Adrenal gland (tissue), 12 donors: Measurements from ENCODE around the gene CAMTA1. TPM values are rescaled to one million over a fixed set of nuclear protein-coding genes. Genes with fewer than 3 reads are reported as not detected.

Experiments
- DNase-seq, 7 donors: peaks; one replicate each; pipeline ENCODE4 v3.0.0-alpha.2; 2019 to 2020
- H3K27ac ChIP-seq, 5 donors: fragments of 200-600 bp; sonication (generic) in 4 of 5; 1 replicate in 3 of 5; 2 replicates in 2 of 5; pipeline versions ENCODE4 v1.5.1 to v1.8.0; 2016 to 2020; ENCODE audit warnings: mild to moderate bottlenecking in 1 of 5
- H3K27me3 ChIP-seq: fragments of 200-600 bp; 2 replicates; pipeline ENCODE4 v1.8.0; 2021
- H3K36me3 ChIP-seq, 2 donors: fragments of 200-600 bp; replicated peaks in 1 of 2; 1 replicate in 1 of 2; 2 replicates in 1 of 2; pipeline versions ENCODE4 v1.5.1 to v1.8.0; 2018 to 2022
- H3K4me1 ChIP-seq, 2 donors: fragments of 200-600 bp; replicated peaks in 1 of 2; 1 replicate in 1 of 2; 2 replicates in 1 of 2; pipeline versions ENCODE4 v1.5.1 to v1.8.0; 2018 to 2021
- H3K4me3 ChIP-seq, 4 donors: fragments of 200-600 bp; sonication (generic) in 3 of 4; one replicate each; pipeline ENCODE4 v1.5.1; 2016 to 2018
- H3K9me3 ChIP-seq, 3 donors: fragments of 200-600 bp; sonication (generic) in 1 of 3; replicated peaks in 1 of 3; 1 replicate in 2 of 3; 2 replicates in 1 of 3; pipeline versions ENCODE4 v1.5.1 to v1.8.0; 2016 to 2021
- POLR2A ChIP-seq, 2 donors: fragments of 450-650 bp; IDR thresholded peaks; one replicate each; pipeline ENCODE4 v1.6.1; 2017; ENCODE audit warnings: antibody characterized with exemption in 2 of 2, mild to moderate bottlenecking in 2 of 2, moderate library complexity in 1 of 2
- WGBS, 4 donors: extraction: QIAGEN DNeasy Blood & Tissue Kit in 2 of 4; methylation state at CpG; one replicate each; pipeline versions ENCODE4 v1.1.5 to v1.1.7; 2013 to 2017; 5-methylcytosine and 5-hydroxymethylcytosine counted together
- intact Hi-C, 2 donors: fragments of 100-400 bp; cut with DNase I; formaldehyde crosslinking; loops; one replicate each; pipeline versions ENCODE4 v1.14.1 to v1.15.0; 2022 to 2023
- polyA plus RNA-seq, 3 donors: library from polyadenylated mRNA; stranded (reverse); fragments of 200-250 nt in 2 of 3; fragments of 350-450 nt in 1 of 3; fragmentation: Illumina TruSeq in 1 of 3; extraction: RNeasy Lipid Tissue Mini Kit (QIAGEN cat#74804) in 1 of 3; gene quantifications; one replicate each; pipeline ENCODE4 v1.2.3, GENCODE V29; 2013 to 2014
- total RNA-seq, 9 donors: library from RNA; depleted of rRNA in 4 of 9; stranded (reverse); fragments of >200 nt in 4 of 9; fragments of 120-200 nt in 1 of 9; fragmentation: NEBNext Ultra II Directional in 1 of 9; extraction: Animal tissue kit (Norgen Biotek cat#: 25700) in 1 of 9; gene quantifications; one replicate each; pipeline versions ENCODE4 v1.1.0 to v1.2.4, GENCODE V29; 2013 to 2023
- TF ChIP-seq, protein P1 (sequence below), 6 experiments: fragments of 450-650 bp in 4 of 6; fragments of 200-600 bp in 2 of 6; sonication (generic) in 1 of 6; IDR thresholded peaks; 1 replicate in 5 of 6; 2 replicates in 1 of 6; pipeline versions ENCODE4 v1.5.1 to v1.8.0; 2016 to 2021; ENCODE audit warnings: antibody characterized with exemption in 6 of 6, mild to moderate bottlenecking in 2 of 6, moderate library complexity in 1 of 6
- donor health status: healthy with polysubstance abuse.
- donor health status: Bipolar disorder and iron deficiency.
- donor health status: DM: yes; HTN: yes; CAD: no.
- donor health status: DM: no; HTN: no; CAD: no.
- donor health status: DM: no; HTN: no; CAD: no.
- donor health status: DM: yes; HTN: yes; CAD: no.

CAMTA1 gene
- total and polyA plus RNA-seq, 12 donors = 62.9 to 141 (median 96.9) TPM

DNA sequence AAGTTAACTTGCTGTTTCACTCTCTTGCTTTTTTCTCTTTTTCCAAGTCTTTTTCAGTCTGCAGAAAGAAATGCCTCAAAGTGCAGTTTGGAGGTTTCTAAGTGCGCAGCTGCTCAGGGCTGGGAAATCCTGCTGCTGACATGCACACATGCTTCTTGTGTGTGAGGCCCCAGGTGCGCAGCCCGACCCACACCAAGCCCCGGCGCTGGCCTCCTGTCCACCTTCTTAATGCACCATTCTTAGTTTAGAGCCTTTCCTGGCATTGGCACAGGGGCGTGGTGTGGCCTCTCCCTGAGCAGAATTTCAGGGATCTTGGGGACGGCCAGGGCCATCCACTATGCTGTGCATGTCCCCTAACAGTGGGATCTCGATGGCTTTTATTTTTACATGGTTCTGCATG is 315.2 kb downstream of the CAMTA1 start:
- Histone ChIP-seq H3K27me3 (no peaks in the 10 kb centered on the region), H3K27ac (no peak overlapping the region), H3K4me3 (no peak overlapping the region), H3K4me1 (no peaks in the 10 kb centered on the region), H3K36me3 (no peaks in the 10 kb centered on the region), H3K9me3 (no peaks in the 10 kb centered on the region)
- TF ChIP-seq, protein P1, sequence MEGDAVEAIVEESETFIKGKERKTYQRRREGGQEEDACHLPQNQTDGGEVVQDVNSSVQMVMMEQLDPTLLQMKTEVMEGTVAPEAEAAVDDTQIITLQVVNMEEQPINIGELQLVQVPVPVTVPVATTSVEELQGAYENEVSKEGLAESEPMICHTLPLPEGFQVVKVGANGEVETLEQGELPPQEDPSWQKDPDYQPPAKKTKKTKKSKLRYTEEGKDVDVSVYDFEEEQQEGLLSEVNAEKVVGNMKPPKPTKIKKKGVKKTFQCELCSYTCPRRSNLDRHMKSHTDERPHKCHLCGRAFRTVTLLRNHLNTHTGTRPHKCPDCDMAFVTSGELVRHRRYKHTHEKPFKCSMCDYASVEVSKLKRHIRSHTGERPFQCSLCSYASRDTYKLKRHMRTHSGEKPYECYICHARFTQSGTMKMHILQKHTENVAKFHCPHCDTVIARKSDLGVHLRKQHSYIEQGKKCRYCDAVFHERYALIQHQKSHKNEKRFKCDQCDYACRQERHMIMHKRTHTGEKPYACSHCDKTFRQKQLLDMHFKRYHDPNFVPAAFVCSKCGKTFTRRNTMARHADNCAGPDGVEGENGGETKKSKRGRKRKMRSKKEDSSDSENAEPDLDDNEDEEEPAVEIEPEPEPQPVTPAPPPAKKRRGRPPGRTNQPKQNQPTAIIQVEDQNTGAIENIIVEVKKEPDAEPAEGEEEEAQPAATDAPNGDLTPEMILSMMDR (IDR thresholded peaks at IDR 0.05) = no peak
- TF ChIP-seq POLR2A (IDR thresholded peaks at IDR 0.05) = no peak
- 74 to 90% (median 86%) methylated on average over 8 of the region's 8 CpGs for WGBS, 4 donors
- DNase-seq = no peak
- intact Hi-C loops = no loop called here

DNA sequence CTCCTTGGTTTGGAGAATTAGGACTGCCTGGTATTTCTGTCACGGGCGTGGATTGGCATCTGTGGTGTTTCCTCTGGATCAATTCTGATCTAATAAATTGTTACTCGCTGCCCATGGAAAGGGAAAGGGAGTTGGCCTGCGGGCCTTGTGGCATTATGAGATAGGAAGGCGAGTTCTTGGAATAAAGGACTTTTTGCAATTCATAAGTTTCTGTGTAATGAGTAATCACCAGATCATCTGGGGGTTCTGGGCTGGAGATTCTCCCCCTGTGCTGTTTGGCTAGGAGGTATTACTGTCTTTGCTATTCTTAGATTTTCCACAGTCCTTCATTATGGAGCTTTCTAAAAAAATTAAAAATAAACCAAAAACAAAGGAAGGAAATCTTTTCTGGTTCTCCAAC is 315.9 kb downstream of the CAMTA1 start:
- no peaks in the 10 kb centered on the region for H3K27me3 ChIP-seq
- no peak for DNase-seq
- H3K9me3 ChIP-seq = no peaks in the 10 kb centered on the region
- no peak overlapping the region for H3K27ac ChIP-seq
- H3K4me3 ChIP-seq = no peak overlapping the region
- TF ChIP-seq, protein P1 (IDR thresholded peaks at IDR 0.05) = no peak
- TF ChIP-seq POLR2A (IDR thresholded peaks at IDR 0.05) = no peak
- H3K36me3 ChIP-seq = no peaks in the 10 kb centered on the region
- intact Hi-C loops = no loop called here
- H3K4me1 ChIP-seq = no peaks in the 10 kb centered on the region
- 81 to 96% (median 89%) methylated on average over 5 of the region's 5 CpGs for WGBS, 4 donors

DNA sequence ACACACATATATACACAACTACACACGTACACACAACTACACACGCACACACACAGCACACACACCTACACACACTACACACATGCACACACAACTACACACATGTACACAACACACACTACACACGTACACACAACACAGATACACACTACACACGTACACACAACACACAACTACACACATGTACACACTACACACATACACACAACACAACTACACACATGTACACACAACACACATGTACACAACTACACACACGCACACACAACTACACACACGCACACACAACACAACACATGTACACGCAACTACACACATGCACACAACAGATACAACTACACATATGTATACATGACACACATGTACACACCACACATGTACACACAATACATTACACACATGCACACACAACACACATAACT is 318.1 kb downstream of the CAMTA1 start:
- WGBS, 4 donors = 84 to 91% (median 85%) methylated on average over 7 of the region's 7 CpGs
- intact Hi-C loops = no loop called here
- no peak overlapping the region for H3K4me3 ChIP-seq
- H3K27ac ChIP-seq = no peak overlapping the region
- no peak for DNase-seq
- no peaks in the 10 kb centered on the region for H3K4me1 ChIP-seq
- TF ChIP-seq, protein P1 (IDR thresholded peaks at IDR 0.05) = no peak
- TF ChIP-seq POLR2A (IDR thresholded peaks at IDR 0.05) = no peak
- no peaks in the 10 kb centered on the region for H3K27me3 ChIP-seq
- H3K9me3 ChIP-seq = no peaks in the 10 kb centered on the region
- no peaks in the 10 kb centered on the region for H3K36me3 ChIP-seq

DNA sequence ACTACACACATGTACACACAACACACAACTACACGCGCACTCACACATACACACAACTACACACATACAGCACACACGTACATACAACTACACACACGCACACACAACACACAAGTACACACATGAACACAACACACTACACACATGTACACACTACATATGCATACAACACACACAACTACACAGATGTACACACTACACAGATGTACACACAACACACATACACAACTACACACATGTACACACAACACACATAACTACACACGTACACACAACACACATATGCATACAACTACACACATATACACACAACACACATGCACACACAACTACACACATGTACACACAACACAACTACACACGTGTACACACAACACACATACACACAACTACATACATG is 318.6 kb downstream of the CAMTA1 start:
- TF ChIP-seq, protein P1 (IDR thresholded peaks at IDR 0.05) = no peak
- no peaks in the 10 kb centered on the region for H3K9me3 ChIP-seq
- H3K4me3 ChIP-seq = no peak overlapping the region
- H3K27ac ChIP-seq = no peak overlapping the region
- intact Hi-C loops = no loop called here
- 73 to 85% (median 80%) methylated on average over 6 of the region's 6 CpGs for WGBS, 4 donors
- no peaks in the 10 kb centered on the region for H3K36me3 ChIP-seq
- no peaks in the 10 kb centered on the region for H3K4me1 ChIP-seq
- DNase-seq = no peak
- no peaks in the 10 kb centered on the region for H3K27me3 ChIP-seq
